Measurements from ENCODE around the gene DNAJC21. TPM values are rescaled to one million over a fixed set of nuclear protein-coding genes. Genes with fewer than 3 reads are reported as not detected.

DNAJC21 gene
- total and polyA plus RNA-seq, 9 of the 15 experiments (the other 6 are each of a cell fraction or from before 2014, with no cell fraction given): 26.6 to 105 (median 70.7) TPM

DNA sequence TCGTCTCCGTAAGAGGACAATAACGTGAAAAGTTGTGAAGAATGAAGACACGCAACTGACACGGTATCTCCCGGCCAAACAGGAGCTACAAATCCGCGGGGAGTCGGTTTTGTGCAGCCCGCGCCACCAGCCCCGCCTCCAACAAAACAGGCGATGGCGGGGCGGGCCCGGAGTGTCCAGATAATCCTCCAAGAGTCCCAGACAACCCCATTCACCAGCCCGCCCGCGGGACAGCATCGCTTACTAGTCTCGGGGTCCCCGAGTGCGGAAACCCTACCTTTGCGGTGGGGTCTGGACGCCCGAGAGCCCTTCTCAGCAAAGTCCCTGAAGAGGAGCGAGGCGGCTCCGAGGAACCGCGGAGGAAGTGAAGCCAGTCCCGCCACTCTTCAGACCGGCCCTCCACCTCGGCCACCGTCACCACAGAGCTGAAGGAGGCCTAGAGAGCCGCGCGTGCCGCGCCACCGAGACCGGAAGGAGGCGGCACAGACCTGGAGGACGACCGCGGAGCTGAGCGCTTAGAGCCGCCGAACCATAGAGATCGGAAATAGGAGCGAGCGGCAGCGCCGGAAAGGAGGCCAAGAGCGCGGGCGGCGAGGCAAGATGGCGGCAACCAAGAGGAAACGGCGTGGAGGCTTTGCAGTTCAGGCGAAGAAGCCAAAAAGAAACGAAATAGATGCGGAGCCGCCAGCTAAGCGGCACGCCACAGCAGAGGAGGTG lies 14.1 kb upstream of the DNAJC21 start, which contains the start of the genes BRIX1 and RAD1 (continued):
- TF ChIP-seq, protein P1, sequence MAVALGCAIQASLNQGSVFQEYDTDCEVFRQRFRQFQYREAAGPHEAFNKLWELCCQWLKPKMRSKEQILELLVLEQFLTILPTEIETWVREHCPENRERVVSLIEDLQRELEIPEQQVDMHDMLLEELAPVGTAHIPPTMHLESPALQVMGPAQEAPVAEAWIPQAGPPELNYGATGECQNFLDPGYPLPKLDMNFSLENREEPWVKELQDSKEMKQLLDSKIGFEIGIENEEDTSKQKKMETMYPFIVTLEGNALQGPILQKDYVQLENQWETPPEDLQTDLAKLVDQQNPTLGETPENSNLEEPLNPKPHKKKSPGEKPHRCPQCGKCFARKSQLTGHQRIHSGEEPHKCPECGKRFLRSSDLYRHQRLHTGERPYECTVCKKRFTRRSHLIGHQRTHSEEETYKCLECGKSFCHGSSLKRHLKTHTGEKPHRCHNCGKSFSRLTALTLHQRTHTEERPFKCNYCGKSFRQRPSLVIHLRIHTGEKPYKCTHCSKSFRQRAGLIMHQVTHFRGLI (CRISPR knock-in tag; IDR thresholded peaks at IDR 0.05): no peak
- TF ChIP-seq, protein P2, sequence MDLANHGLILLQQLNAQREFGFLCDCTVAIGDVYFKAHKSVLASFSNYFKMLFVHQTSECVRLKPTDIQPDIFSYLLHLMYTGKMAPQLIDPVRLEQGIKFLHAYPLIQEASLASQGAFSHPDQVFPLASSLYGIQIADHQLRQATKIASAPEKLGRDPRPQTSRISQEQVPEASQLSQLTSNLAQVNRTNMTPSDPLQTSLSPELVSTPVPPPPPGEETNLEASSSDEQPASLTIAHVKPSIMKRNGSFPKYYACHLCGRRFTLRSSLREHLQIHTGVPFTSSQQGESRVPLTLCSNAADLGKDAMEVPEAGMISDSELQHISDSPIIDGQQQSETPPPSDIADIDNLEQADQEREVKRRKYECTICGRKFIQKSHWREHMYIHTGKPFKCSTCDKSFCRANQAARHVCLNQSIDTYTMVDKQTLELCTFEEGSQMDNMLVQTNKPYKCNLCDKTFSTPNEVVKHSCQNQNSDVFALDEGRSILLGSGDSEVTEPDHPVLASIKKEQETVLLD (IDR thresholded peaks at IDR 0.05): no peak
- TF ChIP-seq ATF2 (CRISPR knock-in tag; IDR thresholded peaks at IDR 0.05) (no peak), POU5F1 (IDR thresholded peaks at IDR 0.05; ENCODE audit: borderline replicate concordance, low read depth, low read length, partially characterized antibody) (peak; percentile 81), ZNF639 (CRISPR knock-in tag; conservative IDR thresholded peaks at IDR 0.05 in 1 of 2, IDR thresholded peaks at IDR 0.05 in 1 of 2) (peak in 1 of 2 experiments; percentile 97; a peak in 2 of 4 replicates), TRIM25 (IDR thresholded peaks at IDR 0.05; ENCODE audit: borderline replicate concordance) (no peak), NEUROD1 (IDR thresholded peaks at IDR 0.05; ENCODE audit: borderline replicate concordance, low read depth, low read length, partially characterized antibody) (peak; percentile 60), ZNF174 (CRISPR knock-in tag; IDR thresholded peaks at IDR 0.05) (no peak), PCBP2 (IDR thresholded peaks at IDR 0.05; ENCODE audit: low read depth, low read length, poor library complexity, severe bottlenecking) (no peak), KLF13 (tag; IDR thresholded peaks at IDR 0.05; ENCODE audit: borderline replicate concordance, low read depth) (no peak), ZC3H8 (IDR thresholded peaks at IDR 0.05) (no peak), ELF2 (CRISPR knock-in tag; IDR thresholded peaks at IDR 0.05) (peak; percentile 69; the same call in 1 of the 2 replicates), ETS1 (conservative IDR thresholded peaks at IDR 0.05; ENCODE audit: control insufficient read depth, low read depth, low read length) (peak; percentile 87), ZNF165 (CRISPR knock-in tag; IDR thresholded peaks at IDR 0.05; ENCODE audit: borderline replicate concordance) (no peak), ARNT (IDR thresholded peaks at IDR 0.05) (peak; percentile 28 to 65; a peak in 2 of 4 replicates), TAF1 (IDR thresholded peaks at IDR 0.05; ENCODE audit: control insufficient read depth, extremely low read depth, insufficient read depth, low read length, severe bottlenecking) (peak; percentile 99)
